GDM1 (cell line): ENCODE results near the gene NUDT21.
"Not testable (repeated sequence)": the region's sequence is repeated elsewhere in the genome, so short reads cannot be mapped to it uniquely, and the experiment has no call there.

Source experiments
- DNase-seq: peaks from one replicate; lab custom pipeline; 2025; lab: John Stamatoyannopoulos, UW

Gene NUDT21

DNA sequence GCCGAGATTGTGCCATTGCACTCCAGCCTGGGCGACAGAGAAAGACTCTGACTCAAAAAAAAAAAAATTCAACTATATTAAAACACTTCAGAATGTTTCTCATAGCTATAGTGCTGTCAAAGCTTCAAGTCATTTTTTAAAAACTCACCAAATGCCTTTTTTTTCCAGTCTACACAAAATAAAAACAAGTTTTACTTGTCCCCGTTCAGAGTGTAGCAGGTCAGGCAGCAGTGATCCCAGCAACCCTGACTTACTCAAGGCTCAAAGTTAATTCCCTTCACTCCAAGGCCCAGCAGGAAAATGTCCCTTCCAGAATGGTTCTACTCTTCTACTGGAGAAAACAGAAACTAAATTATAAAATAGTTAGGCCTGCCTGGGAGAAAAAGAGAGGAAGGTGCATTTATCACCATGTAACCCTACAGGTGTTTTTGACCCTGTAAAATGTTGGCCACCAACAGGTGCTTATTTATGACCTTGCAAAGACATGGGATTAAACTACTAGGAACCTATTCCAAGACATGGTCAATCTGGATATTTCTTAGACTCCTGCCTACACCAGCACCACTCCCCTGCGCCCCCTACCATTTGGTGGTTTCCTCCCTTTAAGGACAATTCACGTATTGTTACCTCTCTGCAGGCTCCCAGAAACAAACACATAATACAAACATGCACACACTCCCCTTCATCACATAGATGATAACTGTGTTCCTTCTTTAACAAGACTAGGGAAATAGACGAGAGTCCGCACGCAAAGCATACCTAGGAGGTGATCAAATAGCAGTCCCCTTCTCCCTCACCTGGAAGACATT lies 31.2 kb downstream of the NUDT21 start:
- no peak for DNase-seq

DNA sequence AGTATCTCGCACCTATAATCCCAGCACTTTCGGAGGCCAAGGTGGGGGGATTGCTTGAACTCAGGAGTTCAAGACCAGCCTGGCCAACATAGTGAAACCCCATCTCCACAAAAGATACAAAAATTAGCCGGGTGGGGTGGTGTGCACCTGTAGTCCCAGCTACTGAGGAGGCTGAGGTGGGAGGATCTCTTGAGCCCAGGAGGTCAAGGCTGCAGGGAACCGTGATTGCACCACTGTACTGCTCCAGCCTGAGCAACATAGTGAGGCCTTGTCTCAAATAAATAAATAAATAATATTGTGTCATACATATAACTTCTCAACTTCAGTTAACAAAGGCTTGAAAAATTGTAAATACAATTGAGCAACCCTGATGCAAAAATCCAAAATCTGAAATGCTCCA lies 34.0 kb downstream of the NUDT21 start:
- no peak for DNase-seq

DNA sequence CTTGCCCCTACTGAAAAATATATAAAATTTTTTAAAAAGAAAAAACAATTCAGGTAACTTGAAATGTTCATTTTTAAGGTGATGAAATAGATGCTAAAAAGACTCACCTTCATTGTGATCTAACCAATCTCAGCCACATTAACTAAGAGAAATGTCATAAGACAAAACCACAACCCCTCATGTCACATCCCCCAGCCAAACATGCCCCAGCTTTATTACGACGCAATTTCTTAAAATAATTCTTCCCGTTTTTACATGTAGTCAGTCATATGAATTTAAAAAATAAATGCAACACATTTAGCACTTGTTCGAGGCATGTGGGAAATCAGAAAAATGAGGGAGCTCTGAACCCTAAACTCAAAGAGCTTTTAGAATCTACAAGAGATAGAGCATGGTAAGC lies 35.3 kb downstream of the NUDT21 start:
- no peak for DNase-seq

GRCh38 chr16:56414366-56414765 lies 36.8 kb downstream of the NUDT21 start:
- DNase-seq = no peak

- DNase-seq = no peak
These were observed 37.8 kb downstream of the NUDT21 start for GRCh38 chr16:56413381-56413780.

- DNase-seq = no peak
These were observed 39.5 kb downstream of the NUDT21 start for GRCh38 chr16:56411624-56412023.

GRCh38 chr16:56411123-56411522 lies 40.0 kb downstream of the NUDT21 start:
- DNase-seq = no peak

- no peak for DNase-seq
These were observed 41.9 kb downstream of the NUDT21 start for GRCh38 chr16:56409195-56409594.

DNA sequence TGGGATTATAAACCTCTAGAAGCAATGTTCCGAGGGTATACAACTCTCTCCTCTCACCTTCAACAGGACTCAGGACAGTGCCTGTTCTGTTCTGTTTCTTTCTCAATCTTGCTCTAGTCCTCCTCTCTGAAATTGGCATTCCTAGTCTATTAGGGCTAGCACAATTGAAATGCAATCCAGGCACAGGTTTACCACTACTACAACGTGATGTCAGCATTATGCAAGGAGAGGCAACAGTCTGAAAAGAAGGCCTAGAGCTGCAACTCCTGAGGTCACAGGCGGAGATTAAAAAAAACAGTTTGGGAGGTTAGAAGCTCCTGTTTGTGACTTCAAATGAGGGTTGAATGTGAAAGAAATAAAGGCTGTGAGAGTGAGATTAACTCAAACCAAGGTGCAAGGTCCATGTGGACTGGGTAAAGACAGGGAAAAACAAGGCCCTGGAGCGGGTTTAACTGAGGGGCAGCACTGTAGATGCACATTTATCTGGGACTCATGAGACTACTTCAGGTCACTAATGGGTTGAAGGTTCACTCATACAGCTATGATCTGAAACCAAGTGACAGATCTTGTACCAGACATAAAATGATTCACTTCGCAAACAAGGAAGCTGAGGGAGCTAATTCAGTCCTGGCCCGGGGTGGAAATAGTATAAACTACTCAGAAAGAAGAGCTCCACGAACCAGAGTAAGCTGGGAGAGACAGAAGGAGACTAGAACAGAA lies 42.6 kb downstream of the NUDT21 start:
- no peak for DNase-seq

DNA sequence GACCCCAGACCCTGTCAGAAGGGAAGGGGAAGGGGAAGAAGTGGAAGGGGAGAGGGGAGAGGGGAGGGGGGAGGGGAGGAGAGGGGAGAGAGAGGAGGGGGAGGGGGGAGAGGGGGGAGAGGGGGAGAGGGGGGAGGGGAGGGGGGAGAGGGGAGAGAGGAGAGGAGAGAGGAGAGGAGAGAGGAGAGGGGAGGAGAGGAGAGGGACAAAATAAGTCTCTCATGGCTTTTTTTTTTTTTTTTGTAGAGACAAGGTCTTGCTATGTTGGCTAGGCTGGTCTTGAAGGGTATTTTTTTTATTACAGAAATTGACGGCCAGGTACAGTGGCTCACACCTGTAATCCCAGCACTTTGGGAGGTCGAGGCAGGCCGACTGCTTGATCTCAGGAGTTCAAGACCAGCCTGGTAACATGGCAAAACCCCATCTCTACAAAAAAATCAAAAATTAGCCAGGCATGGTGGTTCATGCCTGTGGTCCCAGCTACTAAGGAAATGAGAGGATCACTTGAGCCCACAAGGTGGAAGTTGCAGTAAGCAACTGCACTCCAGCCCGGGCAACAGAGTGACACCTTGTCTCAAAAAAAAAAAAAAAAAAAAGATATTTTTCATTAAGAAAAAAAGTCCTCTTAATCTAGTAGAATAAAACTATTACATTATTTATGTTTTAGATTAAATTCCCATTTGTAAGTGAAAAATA lies 45.0 kb downstream of the NUDT21 start:
- no peak for DNase-seq

DNA sequence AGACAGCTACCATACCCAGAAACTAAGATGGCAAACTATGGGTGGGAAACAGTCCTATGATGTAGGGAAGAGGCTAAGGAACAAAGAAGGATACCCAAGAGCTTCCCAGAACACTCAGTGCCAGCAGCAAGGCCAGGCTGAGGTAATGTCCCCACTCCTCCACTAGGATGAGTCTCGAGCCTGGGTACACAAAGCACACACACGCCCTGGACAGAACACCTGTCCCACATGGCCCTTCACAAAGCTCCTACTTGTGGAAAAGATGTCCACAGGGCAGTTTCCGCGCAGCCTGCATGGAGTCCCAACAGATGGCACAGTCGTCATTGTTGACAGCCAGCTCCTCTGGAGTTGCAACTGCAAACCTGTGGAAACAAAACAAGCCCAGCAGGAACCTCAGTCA lies 49.6 kb downstream of the NUDT21 start:
- DNase-seq = no peak

DNA sequence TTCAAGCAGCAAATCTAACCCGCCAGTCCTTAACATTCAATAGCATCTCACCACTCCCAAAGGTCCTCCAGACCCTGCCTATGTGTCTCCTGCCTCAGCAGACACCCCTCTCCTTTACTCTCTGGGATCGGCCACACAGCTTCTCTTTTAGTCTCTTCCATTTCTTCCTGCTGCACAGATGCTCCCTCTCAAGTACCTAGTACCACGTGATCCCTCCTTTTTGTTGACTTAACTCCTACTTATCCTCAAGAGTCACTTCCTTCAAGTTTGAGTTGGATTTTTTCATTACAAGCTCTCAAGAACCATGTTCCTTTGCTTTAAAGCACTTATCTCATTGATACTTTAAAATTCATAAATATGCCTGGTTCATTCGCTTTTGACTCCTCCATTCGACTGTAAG lies 50.7 kb downstream of the NUDT21 start:
- DNase-seq = no peak

DNA sequence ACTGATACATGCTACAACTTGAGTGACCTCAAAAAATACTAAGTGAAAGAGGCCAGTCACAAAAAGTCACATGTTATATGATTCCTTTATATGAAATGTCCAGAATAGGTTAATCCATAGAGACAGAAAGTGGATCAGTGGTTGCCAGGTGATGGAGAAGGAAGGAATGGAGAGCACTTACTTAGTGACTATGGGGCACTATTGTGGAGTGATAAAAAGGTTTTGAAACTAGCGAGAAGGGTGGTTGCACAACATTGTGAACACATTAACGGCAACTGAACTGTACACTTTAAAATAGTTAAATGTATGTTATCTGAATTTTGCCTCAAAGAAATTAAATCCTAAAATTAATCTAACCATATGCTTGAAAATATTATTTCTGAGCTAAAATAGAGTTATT lies 51.6 kb downstream of the NUDT21 start:
- no peak for DNase-seq

GRCh38 chr16:56399047-56399446 lies 52.1 kb downstream of the NUDT21 start:
- no peak for DNase-seq

DNA sequence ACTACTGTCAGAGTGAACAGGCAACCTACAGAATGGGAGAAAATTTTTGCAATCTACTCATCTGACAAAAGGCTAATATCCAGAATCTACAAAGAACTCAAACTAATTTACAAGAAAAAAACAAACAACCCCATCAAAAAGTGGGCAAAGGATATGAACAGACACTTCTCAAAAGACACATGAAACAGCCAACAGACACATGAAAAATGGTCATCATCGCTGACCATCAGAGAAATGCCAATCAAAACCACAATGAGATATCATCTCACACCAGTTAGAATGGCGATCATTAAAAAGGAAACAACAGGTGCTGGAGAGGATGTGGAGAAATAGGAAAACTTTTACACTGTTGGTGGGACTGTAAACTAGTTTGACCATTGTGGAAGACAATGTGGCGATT lies 54.4 kb downstream of the NUDT21 start:
- not testable (repeated sequence) for DNase-seq

- no peak for DNase-seq
These were observed 61.6 kb downstream of the NUDT21 start for GRCh38 chr16:56389554-56389953.

DNA sequence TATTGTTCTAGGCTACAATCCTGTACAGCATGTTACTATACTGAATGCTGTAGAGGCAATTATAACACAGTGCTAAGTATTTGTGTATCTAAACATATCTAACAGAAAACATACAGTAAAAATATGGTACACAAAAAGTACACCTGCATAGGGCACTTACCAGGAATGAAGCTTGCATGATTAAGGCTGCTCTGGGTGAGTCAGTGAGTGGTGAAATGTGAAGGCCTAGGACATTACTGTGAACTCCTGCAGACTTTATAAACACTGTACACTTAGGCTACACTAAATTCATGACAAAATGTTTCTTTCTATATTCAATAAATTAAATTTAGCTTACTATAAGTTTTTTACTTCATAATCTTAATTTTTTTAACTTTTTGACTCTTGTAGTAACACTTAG lies 62.9 kb downstream of the NUDT21 start:
- no peak for DNase-seq

GRCh38 chr16:56387396-56387795 lies 63.7 kb downstream of the NUDT21 start:
- DNase-seq = no peak

- DNase-seq = no peak
These were observed 66.9 kb downstream of the NUDT21 start for GRCh38 chr16:56384074-56384721.

GRCh38 chr16:56382901-56383355 lies 68.2 kb downstream of the NUDT21 start:
- no peak for DNase-seq

DNA sequence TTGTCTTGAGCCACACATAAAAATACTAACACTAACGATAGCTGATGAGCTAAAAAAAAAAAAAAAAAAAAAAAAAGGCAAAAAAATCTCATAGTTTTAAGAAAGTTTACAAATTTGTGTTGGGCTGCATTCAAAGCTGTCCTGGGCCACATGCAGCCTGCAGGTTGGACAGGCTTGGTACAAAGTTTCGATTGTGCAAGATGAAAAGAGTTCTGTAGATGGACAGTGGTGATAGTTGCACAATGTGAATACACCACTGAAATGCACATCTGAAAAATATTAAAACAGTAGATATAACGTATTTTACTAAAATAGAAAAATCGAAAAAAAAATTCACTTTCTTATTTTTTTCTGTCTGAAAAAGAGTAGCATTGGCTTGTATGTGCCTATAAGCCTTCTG lies 68.7 kb downstream of the NUDT21 start:
- no peak for DNase-seq

GRCh38 chr16:56380778-56381485 lies 70.2 kb downstream of the NUDT21 start:
- not testable (repeated sequence) for DNase-seq
